ENCODE measurements around the gene LGALS7B.
"Not testable (repeated sequence)": the region's sequence is repeated elsewhere in the genome, so short reads cannot be mapped to it uniquely, and the experiment has no call there.

LGALS7B gene

GRCh38 chr19:38770228-38770948, 18.6 kb upstream of the LGALS7B start:
- not testable (repeated sequence) for DNase-seq

- not testable (repeated sequence) for DNase-seq
Observed at GRCh38 chr19:38770949-38771275, 18.1 kb upstream of the LGALS7B start.

- DNase-seq = not testable (repeated sequence)
Observed at GRCh38 chr19:38771569-38771968, 17.4 kb upstream of the LGALS7B start.

GRCh38 chr19:38773469-38774177, 15.4 kb upstream of the LGALS7B start, which contains the start of gene LGALS7:
Gene LGALS7, minus strand, starts transcription at chr19:38773517. Its CDS starts 25 bp downstream, at chr19:38773492.
- no peak for DNase-seq

- no peak for DNase-seq
Observed at GRCh38 chr19:38774181-38774950, 14.6 kb upstream of the LGALS7B start.

GRCh38 chr19:38778733-38779132, 10.3 kb upstream of the LGALS7B start:
- DNase-seq = no peak

GRCh38 chr19:38780443-38780842, 8.6 kb upstream of the LGALS7B start:
- DNase-seq = no peak

GRCh38 chr19:38781058-38781457, 7.9 kb upstream of the LGALS7B start:
- no peak for DNase-seq

- not testable (repeated sequence) for DNase-seq
Observed at GRCh38 chr19:38782212-38782611, 6.8 kb upstream of the LGALS7B start.

- DNase-seq = no peak
Observed at GRCh38 chr19:38784224-38784623, 4.8 kb upstream of the LGALS7B start.

- DNase-seq = no peak
Observed at GRCh38 chr19:38785187-38785699, 3.8 kb upstream of the LGALS7B start.

- not testable (repeated sequence) for DNase-seq
Observed at GRCh38 chr19:38786061-38786460, 2.9 kb upstream of the LGALS7B start.

GRCh38 chr19:38786572-38787265, 2.3 kb upstream of the LGALS7B start:
- no peak for DNase-seq

GRCh38 chr19:38790507-38791403, 1.8 kb downstream of the LGALS7B start:
- DNase-seq = not testable (repeated sequence)

- not testable (repeated sequence) for DNase-seq
Observed at GRCh38 chr19:38791451-38792064, 2.6 kb downstream of the LGALS7B start.

- DNase-seq = no peak
Observed at GRCh38 chr19:38792250-38793111, 3.5 kb downstream of the LGALS7B start.

GRCh38 chr19:38793177-38793576, 4.2 kb downstream of the LGALS7B start:
- DNase-seq = no peak

- DNase-seq = no peak
Observed at GRCh38 chr19:38793671-38794070, 4.7 kb downstream of the LGALS7B start.

GRCh38 chr19:38795549-38795948, 6.5 kb downstream of the LGALS7B start:
- no peak for DNase-seq

- DNase-seq = no peak
Observed at GRCh38 chr19:38796154-38796553, 7.2 kb downstream of the LGALS7B start.

Measured in NCI-H1048 (cell line).